Testis (tissue), 3 donors: ENCODE data around the gene SLC17A7. TPM values are rescaled to one million over a fixed set of nuclear protein-coding genes. Genes with fewer than 3 reads are reported as not detected.

ENCODE experiments used
- DNase-seq: peaks from one replicate; pipeline ENCODE4 v3.0.0-alpha.2; 2019
- H3K27ac ChIP-seq, 2 donors: fragments of 200-600 bp; sonication (generic); one replicate each; pipeline ENCODE4 v1.5.1; 2019
- H3K27me3 ChIP-seq: fragments of 200-600 bp; sonication (generic); one replicate; pipeline ENCODE4 v1.5.1; 2019
- H3K36me3 ChIP-seq: fragments of 200-600 bp; sonication (generic); one replicate; pipeline ENCODE4 v1.5.1; 2017; ENCODE audit warnings: low read depth; ENCODE audit errors: missing control alignments
- H3K4me1 ChIP-seq: fragments of 200-600 bp; sonication (generic); one replicate; pipeline ENCODE4 v1.5.1; 2019
- H3K4me3 ChIP-seq, 2 donors: fragments of 200-600 bp; sonication (generic); one replicate each; pipeline ENCODE4 v1.5.1; 2017 to 2019
- H3K9me3 ChIP-seq: fragments of 200-600 bp; sonication (generic); one replicate; pipeline ENCODE4 v1.5.1; 2017
- CTCF ChIP-seq, 3 experiments: fragments of 450-650 bp in 2 of 3; fragments of 200-600 bp in 1 of 3; sonication (generic) in 1 of 3; IDR thresholded peaks; one replicate each; pipeline ENCODE4 v1.5.1; 2016 to 2019; ENCODE audit warnings: antibody characterized with exemption in 3 of 3, mild to moderate bottlenecking in 2 of 3, moderate library complexity in 1 of 3
- POLR2A ChIP-seq: fragments of 450-650 bp; IDR thresholded peaks from one replicate; pipeline ENCODE4 v1.6.1; 2017; ENCODE audit warnings: antibody characterized with exemption, mild to moderate bottlenecking, moderate library complexity
- WGBS, 2 donors: methylation state at CpG; one replicate each; pipeline ENCODE4 v1.1.5; 2018; 5-methylcytosine and 5-hydroxymethylcytosine counted together
- intact Hi-C: fragments of 100-400 bp; cut with DNase I; formaldehyde crosslinking; loops from one replicate; pipeline ENCODE4 v1.15.1; 2023; ENCODE audit warnings: low total_unique reads
- polyA plus RNA-seq: library from polyadenylated mRNA; stranded (reverse); fragments of 350-450 nt; fragmentation: Illumina TruSeq; extraction: RNeasy Lipid Tissue Mini Kit (QIAGEN cat#74804); gene quantifications from one replicate; pipeline ENCODE4 v1.2.3, GENCODE V29; 2014; ENCODE audit warnings: low read depth, low replicate concordance; ENCODE audit not compliant: insufficient read depth
- total RNA-seq, 2 donors: library from RNA; depleted of rRNA; stranded (reverse); fragments of >200 nt; gene quantifications; one replicate each; pipeline ENCODE4 v1.2.3, GENCODE V29; 2016

SLC17A7 gene
- total and polyA plus RNA-seq, 3 donors from 2014 or later, result 2.2 to 3.2 (median 2.7) TPM

DNA sequence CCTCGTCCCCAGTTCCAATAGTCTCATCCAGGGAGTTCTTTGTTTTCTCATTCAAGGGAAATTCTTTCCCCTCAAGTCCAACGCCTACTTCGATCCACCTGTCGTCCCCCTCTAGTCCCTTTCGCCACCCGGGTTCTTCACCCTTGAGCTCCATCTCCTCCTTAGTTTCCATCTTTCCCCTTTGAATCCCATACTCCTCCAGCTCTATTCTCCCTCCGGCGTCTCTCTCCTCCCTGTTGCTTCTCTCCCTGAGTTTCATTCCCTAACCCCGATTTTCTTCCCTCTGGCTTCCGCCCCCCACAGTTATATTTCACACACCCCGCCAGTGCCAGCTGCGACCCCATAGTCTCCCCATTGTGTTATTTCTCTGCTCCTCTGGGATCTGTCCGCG is 628 bp upstream of the SLC17A7 start:
- Histone ChIP-seq H3K27ac (peak overlapping the region in 1 of 2 donors; percentile 77), H3K4me1 (peaks cover 11% of the 10 kb centered on the region), H3K36me3 (no peaks in the 10 kb centered on the region), H3K27me3 (no peaks in the 10 kb centered on the region), H3K9me3 (no peaks in the 10 kb centered on the region), H3K4me3 (no peak overlapping the region)
- DNase-seq, result no peak
- 11 to 20% methylated on average over 14 of the region's 14 CpGs for WGBS, 2 donors
- TF ChIP-seq POLR2A (no peak), CTCF (IDR thresholded peaks at IDR 0.05) (no peak)
- intact Hi-C loops, result loop anchor here (10.0 kb wide), 1 partner anchor 47 kb away; no protein-coding TSS in a partner anchor

- Histone ChIP-seq H3K4me3 (peak overlapping the region; percentile 23 to 41), H3K27ac (no peak overlapping the region), H3K9me3 (no peaks in the 10 kb centered on the region), H3K4me1 (peaks cover 11% of the 10 kb centered on the region), H3K36me3 (no peaks in the 10 kb centered on the region), H3K27me3 (no peaks in the 10 kb centered on the region)
- no peak for TF ChIP-seq POLR2A
- no peak for TF ChIP-seq CTCF (IDR thresholded peaks at IDR 0.05)
- WGBS, 2 donors, result 18 to 19% methylated on average over 19 of the region's 19 CpGs
- intact Hi-C loops, result loop anchor here (10.0 kb wide), 1 partner anchor 46 kb away; no protein-coding TSS in a partner anchor
- DNase-seq, result no peak
Observed at GRCh38 chr19:49440439-49441209, 703 bp downstream of the SLC17A7 start.

GRCh38 chr19:49439836-49440235 is 1.5 kb downstream of the SLC17A7 start:
- peaks cover 11% of the 10 kb centered on the region for H3K4me1 ChIP-seq
- WGBS, 2 donors, result 63 to 67% methylated on average over 6 of the region's 6 CpGs
- no peaks in the 10 kb centered on the region for H3K27me3 ChIP-seq
- intact Hi-C loops, result loop anchor here (10.0 kb wide), 1 partner anchor 45 kb away; no protein-coding TSS in a partner anchor
- DNase-seq, result no peak
- no peaks in the 10 kb centered on the region for H3K9me3 ChIP-seq
- H3K27ac ChIP-seq, result no peak overlapping the region
- H3K4me3 ChIP-seq, result no peak overlapping the region
- TF ChIP-seq POLR2A (no peak), CTCF (IDR thresholded peaks at IDR 0.05) (no peak)
- no peaks in the 10 kb centered on the region for H3K36me3 ChIP-seq

DNA sequence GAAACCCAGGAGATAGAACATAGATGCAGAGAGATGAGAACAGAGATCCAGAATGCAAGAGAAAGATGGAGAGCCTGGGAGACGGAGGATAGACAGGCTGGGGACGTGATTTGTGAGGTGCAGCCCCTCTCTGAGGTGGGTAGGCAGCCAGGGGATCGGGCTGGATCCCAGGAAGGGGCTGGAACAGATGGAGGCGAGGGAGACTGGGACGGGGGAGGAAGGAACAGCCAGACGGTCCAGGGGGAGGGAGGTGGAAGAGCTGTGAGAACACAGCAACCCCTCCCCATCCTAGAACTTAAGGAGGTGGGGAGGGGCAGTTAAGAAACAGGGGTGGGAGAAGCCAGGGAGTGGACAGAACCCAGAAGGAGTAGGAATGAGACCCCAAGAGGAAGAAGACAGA is 3.1 kb downstream of the SLC17A7 start:
- Histone ChIP-seq H3K4me3 (no peak overlapping the region), H3K27me3 (no peaks in the 10 kb centered on the region), H3K27ac (no peak overlapping the region), H3K9me3 (no peaks in the 10 kb centered on the region), H3K36me3 (no peaks in the 10 kb centered on the region), H3K4me1 (peaks cover 11% of the 10 kb centered on the region)
- TF ChIP-seq CTCF (IDR thresholded peaks at IDR 0.05), result no peak
- no peak for TF ChIP-seq POLR2A
- DNase-seq, result no peak
- 28 to 40% methylated on average over 6 of the region's 6 CpGs for WGBS, 2 donors
- intact Hi-C loops, result no loop called here

- no peak overlapping the region for H3K27ac ChIP-seq
- H3K36me3 ChIP-seq, result no peaks in the 10 kb centered on the region
- H3K9me3 ChIP-seq, result no peaks in the 10 kb centered on the region
- 22 to 47% methylated on average over 3 to 8 of the region's 8 CpGs for WGBS, 2 donors
- intact Hi-C loops, result no loop called here
- H3K4me3 ChIP-seq, result no peak overlapping the region
- no peak for DNase-seq
- no peak for TF ChIP-seq CTCF (IDR thresholded peaks at IDR 0.05)
- no peak for TF ChIP-seq POLR2A
- H3K27me3 ChIP-seq, result no peaks in the 10 kb centered on the region
- peaks cover 6% of the 10 kb centered on the region for H3K4me1 ChIP-seq
Observed at GRCh38 chr19:49437231-49437630, 4.1 kb downstream of the SLC17A7 start.
